HG03378 (cell line): ENCODE results near the gene SLC35G6.
"Not testable (repeated sequence)": the region's sequence is repeated elsewhere in the genome, so short reads cannot be mapped to it uniquely, and the experiment has no call there.

Experiments
- ATAC-seq: cut with Tn5 transposase; IDR thresholded peaks from one replicate; pipeline ENCODE4 v1.9.1; 2021; ENCODE audit warnings: mild to moderate bottlenecking, moderate library complexity; ENCODE audit not compliant: unreplicated experiment

Gene SLC35G6

GRCh38 chr17:7477392-7478275, 3.6 kb upstream of the SLC35G6 start:
- ATAC-seq, result no peak

- no peak for ATAC-seq
Measured at GRCh38 chr17:7478276-7479212, 2.7 kb upstream of the SLC35G6 start.

- ATAC-seq, result no peak
Measured at GRCh38 chr17:7479213-7480088, 1.8 kb upstream of the SLC35G6 start, which contains the start of gene ZBTB4. TSS of gene ZBTB4 (minus strand) at chr17:7479631. CDS start at chr17:7466801, 12,830 bp downstream.

- no peak for ATAC-seq
Measured at GRCh38 chr17:7480089-7480384, 1.2 kb upstream of the SLC35G6 start.

- ATAC-seq, result not testable (repeated sequence)
Measured at GRCh38 chr17:7481842-7482741, 846 bp downstream of the SLC35G6 start.

- not testable (repeated sequence) for ATAC-seq
Measured at GRCh38 chr17:7482742-7483088, 1.5 kb downstream of the SLC35G6 start.

GRCh38 chr17:7483255-7484066, 2.2 kb downstream of the SLC35G6 start:
- peak; percentile 36 for ATAC-seq

- peak; percentile 51 for ATAC-seq
Measured at GRCh38 chr17:7484067-7484918, 3.0 kb downstream of the SLC35G6 start, which contains the start of gene POLR2A. TSS of gene POLR2A (plus strand) at chr17:7484366.

- no peak for ATAC-seq
Measured at GRCh38 chr17:7484919-7485377, 3.7 kb downstream of the SLC35G6 start.

GRCh38 chr17:7486181-7486580, 4.9 kb downstream of the SLC35G6 start:
- ATAC-seq, result no peak

- no peak for ATAC-seq
Measured at GRCh38 chr17:7490144-7490543, 8.9 kb downstream of the SLC35G6 start.

GRCh38 chr17:7491583-7491982, 10.3 kb downstream of the SLC35G6 start:
- no peak for ATAC-seq

- no peak for ATAC-seq
Measured at GRCh38 chr17:7493941-7494340, 12.7 kb downstream of the SLC35G6 start.

GRCh38 chr17:7495906-7496434, 14.7 kb downstream of the SLC35G6 start:
- no peak for ATAC-seq

- ATAC-seq, result no peak
Measured at GRCh38 chr17:7496470-7497183, 15.4 kb downstream of the SLC35G6 start.

GRCh38 chr17:7497228-7497627, 16.0 kb downstream of the SLC35G6 start:
- ATAC-seq, result no peak

- no peak for ATAC-seq
Measured at GRCh38 chr17:7497636-7498035, 16.4 kb downstream of the SLC35G6 start.
